Measurements from ENCODE around the gene PP2D1. TPM values are rescaled to one million over a fixed set of nuclear protein-coding genes. Genes with fewer than 3 reads are reported as not detected.
"Not testable (repeated sequence)": the region's sequence is repeated elsewhere in the genome, so short reads cannot be mapped to it uniquely, and the experiment has no call there.

The PP2D1 gene
- total RNA-seq, 1 donor from 2014 or later: not detected

DNA sequence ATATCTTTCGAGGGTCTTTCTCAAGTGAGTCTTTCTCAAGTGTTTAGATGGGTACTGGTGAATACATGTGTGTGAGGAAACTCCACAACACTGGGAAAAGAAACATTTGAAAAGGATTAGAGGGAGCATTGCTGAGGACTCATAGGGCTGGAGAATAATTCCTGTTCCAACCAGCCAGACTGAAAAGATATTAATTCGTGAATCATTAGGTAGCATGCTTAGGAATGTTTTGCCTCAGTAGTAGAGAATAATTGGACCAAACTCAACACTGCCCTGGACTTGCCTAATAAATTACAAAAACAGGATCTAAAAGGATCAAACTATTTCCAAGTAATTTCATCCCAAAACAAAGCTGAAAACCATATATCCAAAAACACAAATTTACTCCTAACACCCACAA is 17.3 kb downstream of the PP2D1 start:
- intact Hi-C loops (cut with micrococcal nuclease): loop anchor here (5.0 kb wide), 1 partner anchor 43 kb away; no protein-coding TSS in a partner anchor

DNA sequence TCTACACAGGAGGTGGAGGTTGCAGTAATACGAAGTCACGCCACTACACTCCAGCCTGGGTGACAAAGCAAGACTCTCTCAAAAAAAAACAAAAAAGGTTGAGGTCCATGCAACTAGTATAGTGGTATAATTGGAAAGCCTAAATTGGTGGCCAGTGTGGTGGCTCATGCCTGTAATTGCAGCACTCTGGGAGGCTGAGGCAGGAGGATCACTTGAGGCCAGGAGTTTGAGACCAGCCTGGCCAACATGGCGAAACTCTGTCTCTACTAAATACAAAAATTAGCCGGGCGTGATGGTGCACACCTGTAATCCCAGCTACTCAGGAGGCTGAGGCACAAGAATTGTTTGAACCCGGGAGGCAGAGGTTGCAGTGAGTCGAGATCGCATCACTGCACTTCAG is 23.2 kb downstream of the PP2D1 start:
- intact Hi-C loops (cut with micrococcal nuclease): not testable (repeated sequence)

DNA sequence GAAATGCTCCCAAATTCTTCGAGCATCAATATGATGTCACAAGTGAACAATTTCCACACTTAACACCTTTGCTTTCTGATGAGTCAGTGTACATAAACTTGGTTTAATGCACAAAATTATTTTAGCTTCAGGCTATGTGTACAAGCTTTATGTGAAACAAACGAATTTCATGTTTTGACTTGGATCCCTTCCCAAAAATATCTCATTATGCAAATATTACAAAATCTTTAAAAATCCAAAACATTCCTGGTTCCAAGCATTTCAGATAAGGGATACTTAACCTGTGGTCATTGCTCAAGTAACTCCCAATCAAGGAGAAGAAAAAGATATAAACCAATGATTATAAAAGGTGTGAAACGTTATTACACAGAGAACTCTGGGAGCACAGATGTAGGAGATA is 40.0 kb downstream of the PP2D1 start:
- intact Hi-C loops (cut with micrococcal nuclease): no loop called here

DNA sequence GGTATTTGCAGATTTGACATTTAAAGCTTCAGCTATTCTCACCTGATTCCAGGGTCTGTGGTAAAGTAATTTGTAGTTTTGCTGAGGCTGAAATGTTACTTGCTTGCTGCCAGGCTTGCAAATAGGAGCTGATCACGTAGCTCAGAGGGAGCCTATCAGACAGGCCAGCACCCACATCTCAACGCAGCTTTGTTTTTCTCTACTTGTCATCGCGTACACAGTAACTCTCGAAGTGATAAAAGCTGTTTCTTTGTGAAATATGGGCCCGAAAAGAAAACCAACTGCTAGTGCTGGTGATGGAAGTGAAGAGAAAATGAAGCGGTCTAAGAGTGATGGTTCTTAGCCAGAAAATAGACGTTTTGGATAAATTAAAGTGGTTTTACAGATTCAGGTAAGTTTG is 41.7 kb downstream of the PP2D1 start:
- intact Hi-C loops (cut with micrococcal nuclease): no loop called here

DNA sequence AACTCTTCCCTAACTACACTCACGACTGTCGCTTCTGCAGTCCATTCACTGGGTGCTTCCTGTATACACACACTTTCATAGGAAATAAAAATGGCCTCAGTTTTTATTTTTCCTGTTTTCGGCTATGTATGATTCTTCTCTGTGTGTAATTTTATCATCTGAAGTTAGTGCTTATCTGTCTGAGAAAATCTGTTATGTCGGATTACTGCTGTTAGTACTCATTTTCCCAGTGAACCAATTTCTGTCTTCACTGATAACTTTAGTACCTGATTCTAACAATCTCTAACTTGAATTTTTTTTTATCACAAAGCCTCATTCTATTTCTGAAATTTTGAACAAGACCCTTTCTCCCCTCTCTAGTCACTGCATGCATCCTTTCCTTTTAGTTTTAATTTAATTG is 44.3 kb downstream of the PP2D1 start:
- intact Hi-C loops (cut with micrococcal nuclease): no loop called here

DNA sequence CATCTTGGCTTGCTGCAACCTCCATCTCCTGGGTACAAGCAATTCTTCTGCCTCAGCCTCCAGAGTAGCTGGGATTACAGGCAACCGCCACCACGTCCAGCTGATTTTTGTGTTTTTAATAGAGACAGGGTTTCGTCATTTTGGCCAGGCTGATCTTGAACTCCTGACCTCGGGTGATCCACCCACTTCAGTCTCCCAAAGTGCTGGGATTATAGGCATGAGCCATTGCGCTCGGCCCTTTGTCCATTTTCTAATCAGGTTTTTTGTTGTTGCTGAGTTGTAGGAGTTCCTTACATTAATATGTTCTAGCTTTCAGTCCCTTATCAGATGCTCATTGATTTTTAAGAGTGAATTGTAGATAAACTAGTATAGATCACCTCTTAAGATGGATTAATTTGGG is 44.9 kb downstream of the PP2D1 start:
- intact Hi-C loops (cut with micrococcal nuclease): no loop called here

DNA sequence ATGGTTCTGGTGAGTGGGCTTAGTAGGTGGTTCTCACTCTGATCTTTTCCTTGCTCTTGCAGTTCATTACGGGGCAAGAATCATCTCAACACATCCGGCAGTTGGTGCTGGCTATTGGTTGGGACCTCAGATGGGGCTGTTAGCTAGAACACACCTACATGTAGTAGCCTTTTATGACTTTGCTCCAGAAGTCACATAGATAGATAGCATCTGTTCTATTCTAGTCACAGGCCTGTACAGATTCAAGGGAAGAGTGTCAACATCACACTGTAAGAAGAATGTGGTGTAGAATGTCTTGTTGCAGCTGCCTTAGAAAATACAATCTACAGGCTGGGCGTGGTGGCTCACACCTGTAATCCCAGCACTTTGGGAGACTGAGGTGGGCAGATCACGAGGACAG is 50.1 kb downstream of the PP2D1 start:
- intact Hi-C loops (cut with micrococcal nuclease): no loop called here

DNA sequence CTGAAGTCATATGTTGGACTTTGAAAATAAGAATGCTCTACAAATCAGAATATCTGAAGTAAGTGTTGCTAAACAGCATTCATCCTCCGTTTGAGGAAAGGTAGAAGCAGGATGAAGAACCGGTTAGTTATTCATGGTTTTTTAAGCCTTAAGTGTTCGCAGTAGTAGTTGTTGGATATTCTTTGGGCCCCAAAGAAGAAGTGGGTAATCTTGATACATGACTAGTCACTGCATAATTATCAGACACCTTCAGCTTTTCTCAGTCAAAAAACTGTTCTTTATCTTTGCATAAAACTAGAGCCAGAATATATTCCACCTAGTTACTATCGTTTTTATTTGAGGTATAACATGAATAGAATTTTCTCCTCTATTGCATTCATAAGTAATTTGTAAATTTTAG is 51.4 kb downstream of the PP2D1 start:
- intact Hi-C loops (cut with micrococcal nuclease): no loop called here

DNA sequence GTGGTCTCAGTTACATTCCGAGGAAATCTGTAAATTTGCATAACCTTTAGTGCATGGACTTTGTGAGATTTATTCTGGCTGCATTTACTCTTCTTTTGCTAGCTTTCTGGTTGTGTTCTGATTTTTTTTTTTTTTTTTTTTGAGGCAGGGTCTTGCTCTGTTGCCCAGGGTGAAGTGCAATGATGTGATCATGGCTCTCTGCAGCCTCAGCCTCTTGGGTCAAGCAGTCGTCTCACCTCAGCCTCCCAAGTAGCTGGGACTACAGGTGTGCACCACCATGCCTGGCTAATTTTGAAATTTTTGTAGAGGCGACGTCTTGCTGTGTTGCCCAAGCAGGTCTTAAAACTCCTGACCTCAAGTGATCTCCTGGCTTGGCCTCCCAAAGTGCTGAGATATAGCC is 52.6 kb downstream of the PP2D1 start:
- intact Hi-C loops (cut with micrococcal nuclease): no loop called here

DNA sequence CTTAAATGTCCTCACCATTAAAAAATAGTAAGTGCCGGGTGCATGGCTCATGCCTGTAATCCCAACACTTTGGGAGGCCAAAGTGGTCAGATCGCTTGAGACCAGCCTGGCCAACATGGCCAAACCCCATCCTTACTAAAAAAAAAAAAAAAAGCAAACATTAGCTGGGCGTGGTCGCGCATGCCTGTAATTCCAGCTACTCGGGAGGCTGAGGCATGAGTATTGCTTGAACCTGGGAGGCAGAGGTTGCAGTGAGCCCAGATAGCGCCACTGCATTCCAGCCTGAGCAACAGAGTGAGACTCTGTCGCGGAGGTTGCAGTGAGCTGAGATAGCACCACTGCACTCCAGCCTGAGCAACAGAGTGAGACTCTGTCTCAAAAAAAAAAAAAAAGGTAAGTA is 54.7 kb downstream of the PP2D1 start:
- intact Hi-C loops (cut with micrococcal nuclease): not testable (repeated sequence)

DNA sequence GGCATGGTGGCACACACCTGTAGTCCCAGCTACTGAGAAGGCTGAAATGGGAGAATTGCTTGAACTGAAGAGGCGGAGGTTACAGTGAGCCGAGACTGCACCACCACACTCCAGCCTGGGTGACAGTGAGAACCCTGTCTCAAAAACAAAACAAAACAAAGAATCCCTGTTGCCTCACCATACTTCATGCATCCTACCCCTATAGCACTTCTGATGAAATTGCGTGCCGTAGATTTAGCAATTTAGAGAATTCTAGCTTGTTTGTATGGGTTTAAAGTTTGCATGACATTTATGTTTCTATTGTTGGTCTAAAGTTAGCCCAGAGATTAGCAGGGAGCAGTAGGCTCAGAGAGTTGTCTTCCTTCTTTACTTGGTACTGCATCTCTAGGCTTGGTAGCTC is 57.4 kb downstream of the PP2D1 start:
- intact Hi-C loops (cut with micrococcal nuclease): no loop called here

DNA sequence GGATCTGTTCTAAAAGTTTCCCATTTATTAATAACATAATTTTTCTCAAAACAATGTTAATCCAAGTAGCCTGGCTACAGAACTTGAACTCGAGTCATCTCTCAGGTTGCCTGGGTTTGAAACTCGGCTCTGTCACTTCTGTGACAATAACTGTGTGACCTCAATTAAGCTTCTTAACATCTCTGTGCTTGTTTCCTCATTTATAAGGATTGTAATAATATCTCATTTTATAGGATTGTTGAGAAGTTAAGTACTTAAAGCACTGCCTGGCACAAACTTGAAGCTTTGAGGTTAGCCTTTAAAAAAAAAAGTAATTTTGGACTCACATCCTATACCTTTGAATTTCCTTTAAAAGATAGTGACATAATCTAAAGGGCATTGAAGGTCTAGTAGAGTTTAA is 61.7 kb downstream of the PP2D1 start:
- intact Hi-C loops (cut with micrococcal nuclease): no loop called here

DNA sequence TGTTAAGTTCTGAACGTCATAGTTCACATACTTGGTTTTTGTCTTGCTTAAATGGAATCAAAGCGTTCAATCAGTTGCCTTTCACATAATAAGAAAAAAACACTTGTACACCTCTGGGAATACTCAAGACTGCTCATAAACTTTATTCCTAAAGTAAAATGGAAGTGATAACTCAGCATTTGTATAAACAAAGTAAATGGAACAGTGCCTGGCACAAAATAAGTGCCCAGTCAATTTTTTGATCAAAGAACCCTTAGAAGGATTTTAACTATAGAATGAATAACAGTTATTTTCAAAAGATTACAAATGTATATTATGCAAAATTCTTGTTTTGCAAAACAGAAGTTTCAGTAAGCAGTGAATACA is 63.9 kb downstream of the PP2D1 start:
- intact Hi-C loops (cut with micrococcal nuclease): loop anchor here (5.0 kb wide), 1 partner anchor 61 kb away; no protein-coding TSS in a partner anchor

DNA sequence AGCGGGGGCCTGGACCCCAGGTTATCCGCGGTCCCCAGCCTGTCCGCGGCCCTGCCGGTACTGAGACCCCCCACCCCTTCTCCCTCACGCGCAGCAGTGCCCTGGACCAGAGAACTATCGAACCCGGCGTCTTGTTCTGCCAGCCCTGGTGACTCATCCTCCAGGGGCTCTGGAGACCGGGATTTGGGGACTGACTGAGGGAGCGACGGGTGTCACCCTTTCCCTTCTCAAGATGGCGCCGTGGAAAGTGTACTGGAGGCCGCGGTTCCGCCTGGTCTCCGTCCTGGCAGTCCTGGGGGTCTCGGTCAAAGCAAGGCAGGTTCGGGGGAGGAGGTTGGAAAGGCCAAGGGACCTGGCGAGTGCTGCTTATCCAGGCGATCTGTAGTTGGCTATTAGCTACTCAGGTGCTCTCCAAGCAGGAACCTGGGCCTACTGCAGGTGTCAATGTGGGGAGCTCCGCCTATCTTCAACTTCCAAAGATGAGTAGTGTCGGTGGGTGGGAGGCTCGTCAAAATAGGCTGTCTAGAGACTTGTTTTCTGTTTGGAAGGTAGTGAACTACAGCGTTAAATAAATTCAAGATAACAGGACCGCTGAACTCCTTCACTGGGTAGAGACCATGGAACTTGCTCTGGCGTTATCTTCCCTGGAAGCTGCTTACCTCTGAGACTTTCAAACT is 64.4 kb downstream of the PP2D1 start:
- intact Hi-C loops (cut with micrococcal nuclease): loop anchor here (1.0 to 5.0 kb wide), 5 partner anchors 60 to 801 kb away; partner anchors contain the start of gene SGO1

DNA sequence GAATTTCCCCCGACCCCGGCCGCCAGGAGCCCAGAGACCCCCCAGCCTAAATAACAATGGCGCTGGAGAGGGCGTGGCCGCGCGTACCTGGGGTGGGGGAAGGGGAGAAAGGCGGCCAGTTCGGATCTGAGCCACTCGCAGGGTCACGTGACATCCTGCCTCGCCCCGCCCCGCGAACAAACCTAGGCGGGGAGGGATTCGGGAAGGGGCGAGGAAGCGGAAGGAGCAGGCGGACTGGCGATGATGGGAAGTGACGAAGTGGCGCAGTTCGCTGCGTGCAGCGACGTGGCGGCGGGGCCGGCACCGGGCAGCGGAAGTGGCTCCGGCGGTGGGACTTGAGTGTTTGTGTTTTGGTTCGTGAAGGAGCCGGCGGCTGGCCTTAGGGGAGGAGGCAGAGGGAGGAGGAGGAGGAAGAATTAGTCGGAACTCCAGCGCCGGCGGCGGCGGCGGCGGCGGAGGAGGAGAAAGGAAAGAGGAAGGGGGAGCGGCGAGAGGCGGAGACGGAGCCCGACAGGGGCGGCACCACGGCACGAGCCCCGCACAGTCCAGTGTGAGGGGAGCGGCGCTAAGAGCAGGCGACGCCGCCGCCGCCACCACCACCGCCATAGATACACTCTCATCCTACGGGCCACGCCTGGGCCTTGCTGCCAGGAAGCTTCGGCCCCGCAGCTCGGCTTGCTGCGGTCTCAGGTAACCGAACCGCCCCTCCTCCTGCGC is 65.1 kb downstream of the PP2D1 start, which contains the start of gene RAB5A:
TSS of gene RAB5A (plus strand) at position 266 of the 717 bp plus-strand sequence. CDS start 3,802 bp downstream, outside the sequence.
- intact Hi-C loops (cut with micrococcal nuclease): loop anchor here (1.0 to 5.0 kb wide), 5 partner anchors 60 to 800 kb away; partner anchors contain the start of gene SGO1

DNA sequence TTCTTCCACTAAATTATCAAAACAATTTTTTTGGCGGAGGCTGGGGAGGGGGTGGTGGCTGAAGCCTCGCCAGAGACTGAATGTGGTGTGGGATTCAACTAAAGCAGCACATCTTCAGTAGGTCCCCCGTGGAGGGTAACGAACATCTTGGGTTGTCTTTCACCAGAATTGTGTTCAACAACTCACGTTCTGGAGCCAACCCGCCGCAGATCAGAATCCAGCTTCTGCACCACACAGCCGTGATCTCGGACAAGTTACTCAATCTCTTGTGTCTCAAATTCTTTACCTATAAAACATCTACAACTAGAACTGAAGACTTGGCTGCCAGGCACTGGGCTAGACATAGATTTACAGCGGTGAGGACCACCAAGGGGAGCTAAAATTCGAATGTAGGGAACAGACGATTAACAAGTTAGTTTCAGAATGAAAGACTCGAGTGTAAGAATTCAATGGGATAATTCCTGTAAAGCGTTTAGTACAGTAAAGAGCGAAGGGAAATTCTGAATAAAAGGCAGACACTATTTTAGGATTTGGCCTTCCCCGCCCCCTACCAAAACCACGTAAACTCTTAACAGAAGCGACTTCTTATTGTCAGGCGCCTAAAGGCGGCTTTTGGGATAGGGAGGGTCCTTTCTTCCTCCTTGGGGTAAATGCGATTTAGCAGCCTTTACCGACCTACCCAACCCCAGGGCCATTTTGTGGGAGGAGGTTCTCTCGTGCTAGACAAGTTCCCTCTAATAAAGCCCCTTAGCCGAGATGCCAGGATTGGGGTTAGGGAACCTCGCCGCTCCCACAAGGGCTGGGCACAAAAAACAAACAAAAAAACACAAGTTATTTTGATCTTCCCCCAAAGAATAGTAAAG is 65.9 kb downstream of the PP2D1 start:
- intact Hi-C loops (cut with micrococcal nuclease): loop anchor here (2.0 to 5.0 kb wide), 2 partner anchors 59 to 799 kb away; no protein-coding TSS in a partner anchor

DNA sequence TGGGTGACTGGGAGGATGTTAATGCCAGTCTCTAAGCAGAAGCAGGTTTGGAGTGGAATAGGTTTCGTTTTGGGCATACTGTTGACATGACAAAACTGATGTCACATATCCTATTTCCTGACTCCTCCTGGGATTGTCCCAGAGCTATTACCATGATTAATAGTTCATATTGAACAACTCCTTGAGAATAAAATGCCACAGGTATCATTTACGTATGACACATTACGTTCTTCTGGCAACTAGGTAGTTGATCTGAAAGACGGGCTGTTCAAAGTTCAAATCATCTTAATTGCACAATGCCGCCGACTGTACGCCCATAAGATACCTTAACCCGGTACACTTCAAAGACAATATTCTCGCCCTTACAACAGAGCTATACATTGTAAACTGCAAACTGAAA is 66.5 kb downstream of the PP2D1 start:
- intact Hi-C loops (cut with micrococcal nuclease): loop anchor here (5.0 kb wide), 1 partner anchor 58 kb away; no protein-coding TSS in a partner anchor

DNA sequence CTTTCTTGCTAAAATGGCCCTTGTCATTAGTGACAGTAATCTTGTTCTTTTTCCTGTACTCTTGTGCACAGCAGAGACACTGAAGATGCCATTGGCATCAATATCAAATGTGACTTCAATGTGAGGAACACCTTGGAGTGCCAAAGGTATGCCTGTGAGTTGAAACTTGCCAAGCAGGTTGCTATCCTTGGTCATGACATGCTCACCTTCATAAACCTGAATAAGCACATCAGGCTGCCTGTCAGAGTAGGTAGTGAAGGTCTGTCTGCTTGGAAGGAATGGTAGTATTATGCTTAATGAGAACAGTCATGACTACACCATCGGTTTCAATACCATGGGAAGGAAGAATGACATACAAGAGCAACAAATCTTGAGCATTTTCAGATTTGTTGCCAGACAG is 71.4 kb downstream of the PP2D1 start:
- intact Hi-C loops (cut with micrococcal nuclease): no loop called here

DNA sequence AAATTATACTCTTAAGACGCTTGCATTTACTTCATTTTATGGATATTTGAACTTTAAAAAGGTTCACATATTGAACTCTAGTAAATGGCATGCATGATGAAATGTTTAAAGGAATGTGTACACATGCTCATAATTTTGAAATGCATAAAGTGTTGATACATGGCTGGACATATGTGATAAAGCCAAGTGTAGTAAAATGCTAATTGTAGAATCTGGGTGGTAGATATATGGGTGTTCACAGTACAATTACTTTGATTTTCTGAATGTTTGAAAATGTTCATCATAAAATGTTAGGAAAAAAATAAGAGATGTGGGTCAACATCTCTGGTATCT is 73.8 kb downstream of the PP2D1 start:
- intact Hi-C loops (cut with micrococcal nuclease): no loop called here

DNA sequence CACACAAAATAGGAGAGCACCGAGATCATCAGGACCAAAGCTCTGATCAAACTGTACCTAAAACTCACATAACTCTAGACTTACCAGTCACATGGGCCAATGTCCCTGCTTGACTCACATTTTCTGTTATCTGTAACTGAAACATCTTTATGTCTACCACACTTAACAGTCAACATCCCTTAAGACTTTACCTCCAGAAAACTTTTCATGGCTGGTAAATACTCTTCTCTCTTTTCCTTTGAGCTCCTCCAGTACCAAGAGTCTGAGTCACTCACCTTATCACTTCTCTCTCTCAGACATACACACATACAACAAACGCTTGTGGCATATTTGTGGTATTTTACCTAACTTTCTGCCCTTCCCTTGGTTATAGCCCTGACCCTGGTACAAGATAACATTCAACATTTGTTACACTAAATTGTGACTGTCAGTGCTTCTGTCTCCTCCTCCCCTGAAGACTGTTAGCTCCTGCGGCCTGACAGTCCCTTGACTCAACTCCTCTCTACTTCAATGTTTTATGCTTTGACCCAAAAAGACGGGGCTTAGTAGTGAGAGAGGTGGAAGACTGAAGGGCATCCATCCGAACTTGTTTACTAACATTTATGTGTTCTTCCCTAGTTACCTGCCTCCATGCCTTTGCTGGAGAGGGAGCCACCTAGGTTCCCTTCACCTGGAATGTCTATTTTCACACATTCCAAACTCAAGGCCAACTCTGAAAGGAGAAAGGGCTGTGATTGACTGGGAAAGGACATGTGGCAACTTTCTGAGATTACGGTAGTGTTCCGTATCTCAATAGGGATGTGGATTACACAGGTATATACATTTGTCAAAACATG is 74.4 kb downstream of the PP2D1 start:
- intact Hi-C loops (cut with micrococcal nuclease): no loop called here

All from T-helper 2 cell treated with Interferon-gamma antibody and Interleukin-4, amounts not matched to agents 100 ng/mL and 5 ng/mL, for 36 hours (primary cell).